Measurements from ENCODE around the gene ZNF563.

DNA sequence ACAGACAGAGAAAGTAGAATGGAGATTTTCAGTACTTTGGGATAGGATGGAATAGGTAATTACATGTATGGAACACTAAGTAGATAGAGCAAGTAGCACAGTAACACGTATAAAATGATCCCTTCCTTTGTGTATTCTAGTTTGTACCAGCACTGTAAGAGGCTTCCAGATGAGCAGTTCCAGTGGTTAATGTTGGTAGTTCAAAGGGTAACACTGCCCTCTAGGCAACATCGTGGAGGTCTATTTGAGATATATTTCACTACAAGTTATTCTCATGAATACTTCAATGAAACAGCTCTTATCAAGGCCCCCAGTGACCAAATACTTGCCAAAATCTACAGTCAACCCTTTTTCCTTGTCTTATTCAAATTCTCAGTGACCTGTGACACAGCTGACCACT is 13.5 kb upstream of the ZNF563 start:
- TF ChIP-seq, protein P1, sequence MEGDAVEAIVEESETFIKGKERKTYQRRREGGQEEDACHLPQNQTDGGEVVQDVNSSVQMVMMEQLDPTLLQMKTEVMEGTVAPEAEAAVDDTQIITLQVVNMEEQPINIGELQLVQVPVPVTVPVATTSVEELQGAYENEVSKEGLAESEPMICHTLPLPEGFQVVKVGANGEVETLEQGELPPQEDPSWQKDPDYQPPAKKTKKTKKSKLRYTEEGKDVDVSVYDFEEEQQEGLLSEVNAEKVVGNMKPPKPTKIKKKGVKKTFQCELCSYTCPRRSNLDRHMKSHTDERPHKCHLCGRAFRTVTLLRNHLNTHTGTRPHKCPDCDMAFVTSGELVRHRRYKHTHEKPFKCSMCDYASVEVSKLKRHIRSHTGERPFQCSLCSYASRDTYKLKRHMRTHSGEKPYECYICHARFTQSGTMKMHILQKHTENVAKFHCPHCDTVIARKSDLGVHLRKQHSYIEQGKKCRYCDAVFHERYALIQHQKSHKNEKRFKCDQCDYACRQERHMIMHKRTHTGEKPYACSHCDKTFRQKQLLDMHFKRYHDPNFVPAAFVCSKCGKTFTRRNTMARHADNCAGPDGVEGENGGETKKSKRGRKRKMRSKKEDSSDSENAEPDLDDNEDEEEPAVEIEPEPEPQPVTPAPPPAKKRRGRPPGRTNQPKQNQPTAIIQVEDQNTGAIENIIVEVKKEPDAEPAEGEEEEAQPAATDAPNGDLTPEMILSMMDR (conservative IDR thresholded peaks at IDR 0.05; ENCODE audit: low read depth, low read length): no peak
- TF ChIP-seq EZH2 (IDR thresholded peaks at IDR 0.05; ENCODE audit: borderline replicate concordance, low read depth, low read length, poor library complexity, severe bottlenecking): no peak
